NCI-H1930 (cell line): ENCODE measurements around the gene ATP6V0C.
A peak's percentile ranks its signal among the peaks of the same experiment; 100 is the strongest.
"Not testable (repeated sequence)": the region's sequence is repeated elsewhere in the genome, so short reads cannot be mapped to it uniquely, and the experiment has no call there.

Source experiments
- DNase-seq, 2 experiments: peaks; one replicate each; lab custom pipeline; 2025; lab: John Stamatoyannopoulos, UW

ATP6V0C gene

GRCh38 chr16:2474877-2475412, 38.8 kb upstream of the ATP6V0C start, which contains the start of gene TBC1D24:
TSS of gene TBC1D24 (plus strand) at chr16:2475127. CDS start at chr16:2496149, 21,022 bp downstream.
- peak; percentile 80 to 91 for DNase-seq

GRCh38 chr16:2475413-2476344, 38.1 kb upstream of the ATP6V0C start:
- DNase-seq = no peak

GRCh38 chr16:2476345-2476720, 37.4 kb upstream of the ATP6V0C start:
- DNase-seq = no peak

GRCh38 chr16:2476741-2477140, 37.0 kb upstream of the ATP6V0C start:
- DNase-seq = no peak

- DNase-seq = no peak
Measured at GRCh38 chr16:2477327-2477726, 36.4 kb upstream of the ATP6V0C start.

GRCh38 chr16:2478279-2478678, 35.5 kb upstream of the ATP6V0C start:
- DNase-seq = no peak

GRCh38 chr16:2479996-2480395, 33.8 kb upstream of the ATP6V0C start:
- DNase-seq = not testable (repeated sequence)

GRCh38 chr16:2480948-2481347, 32.8 kb upstream of the ATP6V0C start:
- DNase-seq = no peak

- DNase-seq = no peak
Measured at GRCh38 chr16:2481676-2482075, 32.1 kb upstream of the ATP6V0C start.

GRCh38 chr16:2482249-2482648, 31.5 kb upstream of the ATP6V0C start:
- no peak for DNase-seq

GRCh38 chr16:2482708-2483534, 30.8 kb upstream of the ATP6V0C start:
- no peak for DNase-seq

GRCh38 chr16:2483939-2484897, 29.5 kb upstream of the ATP6V0C start:
- DNase-seq = no peak

GRCh38 chr16:2484898-2485508, 28.7 kb upstream of the ATP6V0C start:
- no peak for DNase-seq

GRCh38 chr16:2485811-2486507, 27.8 kb upstream of the ATP6V0C start:
- DNase-seq = no peak

GRCh38 chr16:2486645-2487516, 26.9 kb upstream of the ATP6V0C start:
- DNase-seq = no peak

GRCh38 chr16:2487517-2487842, 26.3 kb upstream of the ATP6V0C start:
- DNase-seq = no peak

GRCh38 chr16:2487903-2488531, 25.7 kb upstream of the ATP6V0C start:
- DNase-seq = no peak

GRCh38 chr16:2489581-2489980, 24.2 kb upstream of the ATP6V0C start:
- DNase-seq = no peak
